ENCODE data around the gene RAD51B. TPM values are rescaled to one million over a fixed set of nuclear protein-coding genes. Genes with fewer than 3 reads are reported as not detected.

The RAD51B gene
- total and polyA plus RNA-seq, 2 of the 13 experiments (the other 11 are each of a cell fraction or from before 2014, with no cell fraction given) = 7.0 to 9.5 TPM

DNA sequence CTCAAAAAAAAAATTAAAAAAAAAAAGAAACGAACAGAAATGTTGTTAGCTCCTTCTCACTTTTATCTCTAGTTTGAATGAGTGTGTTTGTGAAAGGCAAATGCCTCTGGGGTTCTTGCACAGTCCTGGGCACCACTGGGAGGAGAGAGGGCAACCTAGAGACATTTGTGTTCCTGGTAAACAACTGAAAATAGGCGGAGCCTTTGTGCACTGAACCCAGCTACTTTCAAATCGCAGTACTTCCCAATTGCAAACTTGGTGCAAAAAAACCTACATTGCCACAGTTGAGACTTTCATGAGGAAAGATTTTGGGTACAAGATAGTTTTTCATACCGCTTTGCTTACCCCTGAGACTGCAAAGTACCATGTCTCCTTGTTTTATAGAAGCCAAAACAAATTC is 543.3 kb downstream of the RAD51B start:
- Histone ChIP-seq H3K79me2 (ENCODE audit: insufficient read depth, low read length) (no peaks in the 10 kb centered on the region), H4K20me1 (ENCODE audit: insufficient read depth, low read length) (no peaks in the 10 kb centered on the region), H3K27me3 (ENCODE audit: control insufficient read depth in 1 of 2, insufficient read depth in 2 of 2, low read length in 2 of 2) (no peaks in the 10 kb centered on the region), H3K27ac (ENCODE audit: extremely low read length, insufficient read depth, low read length) (no peak overlapping the region), H3K36me3 (replicated peaks in 1 of 2; ENCODE audit: control insufficient read depth in 1 of 2, insufficient read depth in 2 of 2, low read length in 2 of 2) (no peaks in the 10 kb centered on the region), H2AFZ (ENCODE audit: low read length) (no peak overlapping the region), H3K9me3 (ENCODE audit: low read length) (no peaks in the 10 kb centered on the region), H3K4me1 (ENCODE audit: insufficient read depth, low read length) (peaks cover 47% of the 10 kb centered on the region), H3K9ac (ENCODE audit: insufficient read depth, low read depth, low read length) (no peak overlapping the region), H3K4me2 (ENCODE audit: low read depth, low read length) (no peak overlapping the region), H3K4me3 (replicated peaks in 1 of 3; ENCODE audit: insufficient read depth in 1 of 3, low read depth in 2 of 3, low read length in 3 of 3) (no peak overlapping the region)
- BruUV-seq (replicated peaks) = no TSS peak
- TF ChIP-seq ETV5 (CRISPR knock-in tag; IDR thresholded peaks at IDR 0.05; ENCODE audit: borderline replicate concordance) (no peak), NBN (conservative IDR thresholded peaks at IDR 0.05) (no peak), PRDM4 (CRISPR knock-in tag; IDR thresholded peaks at IDR 0.05; ENCODE audit: borderline replicate concordance) (no peak), CHD2 (IDR thresholded peaks at IDR 0.05; ENCODE audit: low read depth, low read length) (no peak), BORCS8-MEF2B (CRISPR knock-in tag; IDR thresholded peaks at IDR 0.05) (no peak), SMAD9 (CRISPR knock-in tag; IDR thresholded peaks at IDR 0.05) (no peak), XBP1 (CRISPR knock-in tag; IDR thresholded peaks at IDR 0.05) (no peak), KMT2A (CRISPR knock-in tag; IDR thresholded peaks at IDR 0.05) (no peak), SNAI1 (CRISPR knock-in tag; IDR thresholded peaks at IDR 0.05; ENCODE audit: borderline replicate concordance) (no peak)
- TF ChIP-seq, protein P1, sequence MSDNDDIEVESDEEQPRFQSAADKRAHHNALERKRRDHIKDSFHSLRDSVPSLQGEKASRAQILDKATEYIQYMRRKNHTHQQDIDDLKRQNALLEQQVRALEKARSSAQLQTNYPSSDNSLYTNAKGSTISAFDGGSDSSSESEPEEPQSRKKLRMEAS (IDR thresholded peaks at IDR 0.05) = no peak
- TF ChIP-seq, protein P2, sequence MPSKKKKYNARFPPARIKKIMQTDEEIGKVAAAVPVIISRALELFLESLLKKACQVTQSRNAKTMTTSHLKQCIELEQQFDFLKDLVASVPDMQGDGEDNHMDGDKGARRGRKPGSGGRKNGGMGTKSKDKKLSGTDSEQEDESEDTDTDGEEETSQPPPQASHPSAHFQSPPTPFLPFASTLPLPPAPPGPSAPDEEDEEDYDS (CRISPR knock-in tag; IDR thresholded peaks at IDR 0.05) = no peak
- FAIRE-seq = no peak
- no peak for ATAC-seq
- WGBS (ENCODE audit: low lambda C conversion rate) = 68% methylated on average over 4 of the region's 4 CpGs
- POLR2A ChIA-PET = no interaction called here
- CTCF ChIA-PET (ENCODE audit: low intra/inter-chr PET ratio, low total read pairs) = no interaction called here
- in situ Hi-C loops (cut with HindIII; ENCODE audit: extremely low pct_ligation_motif_present, low pct_unique_long_range_greater_than_20kb) = no loop called here
- no peak for DNase-seq (ENCODE audit: low spot score)
- intact Hi-C loops (cut with micrococcal nuclease; ENCODE audit: unreplicated experiment) = no loop called here

Data from HepG2 (cell line).